ENCODE results near the gene CCSER1.

CCSER1 gene

GRCh38 chr4:90586799-90587198 is 459.6 kb downstream of the CCSER1 start:
- Histone ChIP-seq H3K4me1 (ENCODE audit: control insufficient read depth, insufficient read depth, low read length) (peaks cover 9% of the 10 kb centered on the region), H3K27me3 (ENCODE audit: control insufficient read depth, insufficient read depth, low read length) (no peaks in the 10 kb centered on the region), H3K9me3 (ENCODE audit: control insufficient read depth, insufficient read depth, low read length) (no peaks in the 10 kb centered on the region), H3K36me3 (ENCODE audit: control insufficient read depth, insufficient read depth, low read length) (no peaks in the 10 kb centered on the region), H3K9ac (ENCODE audit: low read depth, low read length) (no peak overlapping the region), H3K4me3 (ENCODE audit: low read depth, low read length) (no peak overlapping the region), H3K27ac (ENCODE audit: low read depth, low read length) (no peak overlapping the region)

- no peaks in the 10 kb centered on the region for H3K9me3 ChIP-seq (ENCODE audit: control insufficient read depth, insufficient read depth, low read length)
- no peaks in the 10 kb centered on the region for H3K4me1 ChIP-seq (ENCODE audit: control insufficient read depth, insufficient read depth, low read length)
- no peaks in the 10 kb centered on the region for H3K27me3 ChIP-seq (ENCODE audit: control insufficient read depth, insufficient read depth, low read length)
- no peak overlapping the region for H3K27ac ChIP-seq (ENCODE audit: low read depth, low read length)
- no peak overlapping the region for H3K4me3 ChIP-seq (ENCODE audit: low read depth, low read length)
- H3K36me3 ChIP-seq (ENCODE audit: control insufficient read depth, insufficient read depth, low read length): no peaks in the 10 kb centered on the region
- no peak overlapping the region for H3K9ac ChIP-seq (ENCODE audit: low read depth, low read length)
Observed at GRCh38 chr4:90597927-90598326, 470.7 kb downstream of the CCSER1 start.

- no peaks in the 10 kb centered on the region for H3K4me1 ChIP-seq (ENCODE audit: control insufficient read depth, insufficient read depth, low read length)
- no peak overlapping the region for H3K27ac ChIP-seq (ENCODE audit: low read depth, low read length)
- H3K36me3 ChIP-seq (ENCODE audit: control insufficient read depth, insufficient read depth, low read length): no peaks in the 10 kb centered on the region
- H3K9me3 ChIP-seq (ENCODE audit: control insufficient read depth, insufficient read depth, low read length): no peaks in the 10 kb centered on the region
- no peaks in the 10 kb centered on the region for H3K27me3 ChIP-seq (ENCODE audit: control insufficient read depth, insufficient read depth, low read length)
- H3K4me3 ChIP-seq (ENCODE audit: low read depth, low read length): no peak overlapping the region
- no peak overlapping the region for H3K9ac ChIP-seq (ENCODE audit: low read depth, low read length)
Observed at GRCh38 chr4:90598741-90599140, 471.5 kb downstream of the CCSER1 start.

GRCh38 chr4:90602726-90603125 is 475.5 kb downstream of the CCSER1 start:
- Histone ChIP-seq H3K9ac (ENCODE audit: low read depth, low read length) (no peak overlapping the region), H3K27ac (ENCODE audit: low read depth, low read length) (no peak overlapping the region), H3K27me3 (ENCODE audit: control insufficient read depth, insufficient read depth, low read length) (no peaks in the 10 kb centered on the region), H3K4me3 (ENCODE audit: low read depth, low read length) (no peak overlapping the region), H3K9me3 (ENCODE audit: control insufficient read depth, insufficient read depth, low read length) (no peaks in the 10 kb centered on the region), H3K36me3 (ENCODE audit: control insufficient read depth, insufficient read depth, low read length) (no peaks in the 10 kb centered on the region), H3K4me1 (ENCODE audit: control insufficient read depth, insufficient read depth, low read length) (no peaks in the 10 kb centered on the region)

- H3K27ac ChIP-seq (ENCODE audit: low read depth, low read length): no peak overlapping the region
- no peak overlapping the region for H3K9ac ChIP-seq (ENCODE audit: low read depth, low read length)
- H3K36me3 ChIP-seq (ENCODE audit: control insufficient read depth, insufficient read depth, low read length): no peaks in the 10 kb centered on the region
- no peaks in the 10 kb centered on the region for H3K27me3 ChIP-seq (ENCODE audit: control insufficient read depth, insufficient read depth, low read length)
- no peaks in the 10 kb centered on the region for H3K9me3 ChIP-seq (ENCODE audit: control insufficient read depth, insufficient read depth, low read length)
- no peak overlapping the region for H3K4me3 ChIP-seq (ENCODE audit: low read depth, low read length)
- no peaks in the 10 kb centered on the region for H3K4me1 ChIP-seq (ENCODE audit: control insufficient read depth, insufficient read depth, low read length)
Observed at GRCh38 chr4:90603540-90603939, 476.3 kb downstream of the CCSER1 start.

GRCh38 chr4:90606781-90607180 is 479.6 kb downstream of the CCSER1 start:
- Histone ChIP-seq H3K27me3 (ENCODE audit: control insufficient read depth, insufficient read depth, low read length) (no peaks in the 10 kb centered on the region), H3K4me1 (ENCODE audit: control insufficient read depth, insufficient read depth, low read length) (no peaks in the 10 kb centered on the region), H3K4me3 (ENCODE audit: low read depth, low read length) (no peak overlapping the region), H3K9ac (ENCODE audit: low read depth, low read length) (no peak overlapping the region), H3K36me3 (ENCODE audit: control insufficient read depth, insufficient read depth, low read length) (no peaks in the 10 kb centered on the region), H3K27ac (ENCODE audit: low read depth, low read length) (no peak overlapping the region), H3K9me3 (ENCODE audit: control insufficient read depth, insufficient read depth, low read length) (no peaks in the 10 kb centered on the region)

GRCh38 chr4:90614371-90614770 is 487.2 kb downstream of the CCSER1 start:
- no peak overlapping the region for H3K27ac ChIP-seq (ENCODE audit: low read depth, low read length)
- no peak overlapping the region for H3K9ac ChIP-seq (ENCODE audit: low read depth, low read length)
- H3K9me3 ChIP-seq (ENCODE audit: control insufficient read depth, insufficient read depth, low read length): no peaks in the 10 kb centered on the region
- H3K4me3 ChIP-seq (ENCODE audit: low read depth, low read length): no peak overlapping the region
- H3K4me1 ChIP-seq (ENCODE audit: control insufficient read depth, insufficient read depth, low read length): no peaks in the 10 kb centered on the region
- no peaks in the 10 kb centered on the region for H3K27me3 ChIP-seq (ENCODE audit: control insufficient read depth, insufficient read depth, low read length)
- H3K36me3 ChIP-seq (ENCODE audit: control insufficient read depth, insufficient read depth, low read length): no peaks in the 10 kb centered on the region

GRCh38 chr4:90621080-90621479 is 493.9 kb downstream of the CCSER1 start:
- no peaks in the 10 kb centered on the region for H3K27me3 ChIP-seq (ENCODE audit: control insufficient read depth, insufficient read depth, low read length)

GRCh38 chr4:90624781-90625180 is 497.6 kb downstream of the CCSER1 start:
- Histone ChIP-seq H3K27ac (ENCODE audit: low read depth, low read length) (no peak overlapping the region), H3K4me1 (ENCODE audit: control insufficient read depth, insufficient read depth, low read length) (peaks cover 8% of the 10 kb centered on the region; the same call in 1 of the 2 replicates), H3K9me3 (ENCODE audit: control insufficient read depth, insufficient read depth, low read length) (no peaks in the 10 kb centered on the region), H3K9ac (ENCODE audit: low read depth, low read length) (no peak overlapping the region), H3K27me3 (ENCODE audit: control insufficient read depth, insufficient read depth, low read length) (no peaks in the 10 kb centered on the region), H3K36me3 (ENCODE audit: control insufficient read depth, insufficient read depth, low read length) (no peaks in the 10 kb centered on the region), H3K4me3 (ENCODE audit: low read depth, low read length) (no peak overlapping the region)

More at GRCh38 chr4:90621080-90621479, 493.9 kb downstream of the CCSER1 start:
- Histone ChIP-seq H3K9me3 (ENCODE audit: control insufficient read depth, insufficient read depth, low read length) (no peaks in the 10 kb centered on the region), H3K36me3 (ENCODE audit: control insufficient read depth, insufficient read depth, low read length) (no peaks in the 10 kb centered on the region), H3K4me3 (ENCODE audit: low read depth, low read length) (no peak overlapping the region), H3K9ac (ENCODE audit: low read depth, low read length) (no peak overlapping the region), H3K4me1 (ENCODE audit: control insufficient read depth, insufficient read depth, low read length) (peaks cover 8% of the 10 kb centered on the region; the same call in 1 of the 2 replicates), H3K27ac (ENCODE audit: low read depth, low read length) (no peak overlapping the region)

- H3K9ac ChIP-seq (ENCODE audit: low read depth, low read length): no peak overlapping the region
- H3K36me3 ChIP-seq (ENCODE audit: control insufficient read depth, insufficient read depth, low read length): no peaks in the 10 kb centered on the region
- no peaks in the 10 kb centered on the region for H3K27me3 ChIP-seq (ENCODE audit: control insufficient read depth, insufficient read depth, low read length)
- no peaks in the 10 kb centered on the region for H3K9me3 ChIP-seq (ENCODE audit: control insufficient read depth, insufficient read depth, low read length)
- H3K4me3 ChIP-seq (ENCODE audit: low read depth, low read length): no peak overlapping the region
- no peaks in the 10 kb centered on the region for H3K4me1 ChIP-seq (ENCODE audit: control insufficient read depth, insufficient read depth, low read length)
- H3K27ac ChIP-seq (ENCODE audit: low read depth, low read length): no peak overlapping the region
Observed at GRCh38 chr4:90641861-90642599, 514.8 kb downstream of the CCSER1 start.

- Histone ChIP-seq H3K4me1 (ENCODE audit: control insufficient read depth, insufficient read depth, low read length) (no peaks in the 10 kb centered on the region), H3K4me3 (ENCODE audit: low read depth, low read length) (no peak overlapping the region), H3K9me3 (ENCODE audit: control insufficient read depth, insufficient read depth, low read length) (no peaks in the 10 kb centered on the region), H3K27me3 (ENCODE audit: control insufficient read depth, insufficient read depth, low read length) (no peaks in the 10 kb centered on the region), H3K36me3 (ENCODE audit: control insufficient read depth, insufficient read depth, low read length) (no peaks in the 10 kb centered on the region), H3K9ac (ENCODE audit: low read depth, low read length) (no peak overlapping the region), H3K27ac (ENCODE audit: low read depth, low read length) (no peak overlapping the region)
Observed at GRCh38 chr4:90643156-90643555, 516.0 kb downstream of the CCSER1 start.

Measured in HUES48 (cell line).